HG02973 (cell line): Measurements from ENCODE around the gene TRAF6.
A peak's percentile ranks its signal among the peaks of the same experiment; 100 is the strongest.
"Not testable (repeated sequence)": the region's sequence is repeated elsewhere in the genome, so short reads cannot be mapped to it uniquely, and the experiment has no call there.

Source experiments
- ATAC-seq: cut with Tn5 transposase; IDR thresholded peaks from one replicate; pipeline ENCODE4 v1.9.1; 2021; ENCODE audit warnings: moderate library complexity; ENCODE audit not compliant: unreplicated experiment

TRAF6 gene, protein sequence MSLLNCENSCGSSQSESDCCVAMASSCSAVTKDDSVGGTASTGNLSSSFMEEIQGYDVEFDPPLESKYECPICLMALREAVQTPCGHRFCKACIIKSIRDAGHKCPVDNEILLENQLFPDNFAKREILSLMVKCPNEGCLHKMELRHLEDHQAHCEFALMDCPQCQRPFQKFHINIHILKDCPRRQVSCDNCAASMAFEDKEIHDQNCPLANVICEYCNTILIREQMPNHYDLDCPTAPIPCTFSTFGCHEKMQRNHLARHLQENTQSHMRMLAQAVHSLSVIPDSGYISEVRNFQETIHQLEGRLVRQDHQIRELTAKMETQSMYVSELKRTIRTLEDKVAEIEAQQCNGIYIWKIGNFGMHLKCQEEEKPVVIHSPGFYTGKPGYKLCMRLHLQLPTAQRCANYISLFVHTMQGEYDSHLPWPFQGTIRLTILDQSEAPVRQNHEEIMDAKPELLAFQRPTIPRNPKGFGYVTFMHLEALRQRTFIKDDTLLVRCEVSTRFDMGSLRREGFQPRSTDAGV

GRCh38 chr11:36509694-36510593, at the start of gene TRAF6:
Gene TRAF6 (minus strand): TSS chr11:36510272. CDS start chr11:36501515, 8,757 bp downstream.
- ATAC-seq, result peak; percentile 95

GRCh38 chr11:36558571-36559413, 48.7 kb upstream of the TRAF6 start:
- peak; percentile 97 for ATAC-seq

DNA sequence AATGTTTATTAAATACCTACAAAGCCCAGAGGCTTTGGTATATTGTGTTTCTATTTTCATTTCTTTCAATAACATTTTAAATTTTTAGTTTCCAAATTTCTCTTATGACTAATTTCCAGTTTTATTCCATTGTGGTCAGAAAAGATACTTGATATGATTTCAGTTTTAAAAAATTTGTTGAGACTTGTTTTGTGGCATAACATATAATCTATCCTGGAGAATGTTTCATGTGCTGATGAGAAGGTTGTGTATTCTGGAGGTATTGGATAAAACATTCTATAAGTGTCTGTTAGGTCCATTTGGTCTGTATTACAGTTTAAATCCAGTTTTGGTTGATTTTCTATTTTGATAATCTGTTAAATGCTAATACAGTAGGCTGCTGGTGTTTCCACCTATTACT, 47.9 kb upstream of the TRAF6 start:
- no peak for ATAC-seq

DNA sequence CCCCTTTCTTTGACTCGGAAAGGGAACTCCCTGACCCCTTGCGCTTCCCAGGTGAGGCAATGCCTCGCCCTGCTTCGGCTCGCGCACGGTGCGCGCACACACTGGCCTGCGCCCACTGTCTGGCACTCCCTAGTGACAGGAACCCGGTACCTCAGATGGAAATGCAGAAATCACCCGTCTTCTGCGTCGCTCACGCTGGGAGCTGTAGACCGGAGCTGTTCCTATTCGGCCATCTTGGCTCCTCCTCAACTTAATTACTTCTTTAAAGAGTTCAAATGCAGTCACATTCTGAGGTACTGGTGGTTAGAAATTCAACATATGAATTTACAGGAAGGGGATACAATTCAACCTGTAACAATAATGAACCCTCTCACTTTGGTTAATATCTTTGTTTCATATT, 47.3 kb upstream of the TRAF6 start:
- not testable (repeated sequence) for ATAC-seq

DNA sequence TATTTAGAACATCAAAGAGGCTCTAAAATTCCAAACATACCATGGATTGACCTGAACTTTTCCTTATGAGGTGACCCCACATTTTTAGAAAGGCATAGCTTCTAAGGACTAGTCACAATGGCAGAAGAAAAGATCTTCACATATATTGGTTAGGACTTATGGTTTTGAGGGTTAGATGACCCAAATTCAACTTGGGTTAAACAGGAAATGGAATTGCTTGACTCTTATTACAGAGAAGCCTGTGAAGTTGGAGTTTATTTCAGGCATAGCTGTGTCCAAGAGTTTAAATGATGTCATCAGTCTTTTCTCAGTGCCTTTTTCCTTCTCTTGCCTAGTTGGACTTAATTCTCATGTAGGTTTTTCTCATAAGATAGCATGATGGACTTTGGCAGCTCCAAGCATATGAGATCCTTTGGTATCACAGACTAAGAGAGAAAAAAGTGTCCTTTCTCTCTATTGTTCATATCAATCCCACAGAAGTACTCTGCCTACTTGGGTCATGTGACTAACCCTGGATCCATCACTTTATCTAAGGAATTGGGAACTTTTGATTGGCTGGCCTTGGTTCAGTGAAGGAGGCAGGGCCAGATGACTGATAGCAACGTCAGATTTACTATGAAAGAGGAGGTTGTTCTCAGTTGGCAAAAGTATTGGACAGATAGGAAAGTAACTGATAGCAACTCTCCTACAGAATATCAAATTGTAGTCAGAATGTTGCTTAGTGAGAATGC, 40.5 kb upstream of the TRAF6 start:
- ATAC-seq, result no peak

GRCh38 chr11:36540998-36541397, 30.9 kb upstream of the TRAF6 start:
- ATAC-seq, result peak; percentile 99

DNA sequence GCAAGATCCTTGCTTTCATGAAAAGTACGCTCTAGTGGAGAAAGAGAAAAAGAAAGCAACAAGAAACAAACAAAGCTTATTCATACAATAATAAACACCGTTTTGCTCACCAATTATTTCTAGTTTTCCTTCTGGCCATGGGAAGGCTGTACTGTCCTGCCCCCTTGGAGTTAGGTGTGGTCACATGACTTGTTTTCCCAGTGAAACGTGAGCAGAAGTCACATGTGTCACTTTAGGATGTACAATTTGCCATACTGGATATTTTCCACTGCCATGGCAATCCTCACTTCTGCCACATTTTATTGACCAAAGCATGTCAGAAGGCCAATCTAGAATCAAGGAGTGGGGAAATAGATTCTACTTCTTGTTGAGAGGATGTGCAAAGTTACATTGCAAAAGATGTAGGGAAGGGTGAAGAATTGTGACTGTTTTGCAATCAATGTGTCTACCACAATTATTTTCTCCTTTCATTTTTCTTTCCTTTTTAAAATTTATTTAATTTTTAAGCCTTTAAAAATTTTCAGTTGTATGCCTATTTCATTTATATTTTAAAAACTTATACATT, 24.3 kb upstream of the TRAF6 start:
- no peak for ATAC-seq

GRCh38 chr11:36532941-36533601, 23.0 kb upstream of the TRAF6 start:
- ATAC-seq, result no peak

DNA sequence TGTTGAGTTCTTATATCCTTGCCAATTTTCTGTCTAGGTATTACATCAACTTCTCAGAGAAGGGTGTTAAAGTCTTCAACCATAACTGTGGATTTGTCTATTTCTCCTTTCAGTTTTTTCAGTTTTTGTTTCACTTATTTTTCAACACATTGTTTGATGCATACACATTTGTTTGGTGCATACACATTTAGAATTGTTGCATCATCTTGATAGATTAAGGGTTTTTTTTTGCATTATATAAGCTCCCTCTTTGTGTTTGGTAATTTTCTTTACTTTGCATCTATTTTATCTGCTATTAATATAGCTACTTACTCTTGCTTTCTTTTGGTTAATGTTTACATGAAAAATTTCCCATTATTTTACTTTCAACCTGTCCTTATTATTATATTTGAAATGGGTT, 20.8 kb upstream of the TRAF6 start:
- ATAC-seq, result no peak

DNA sequence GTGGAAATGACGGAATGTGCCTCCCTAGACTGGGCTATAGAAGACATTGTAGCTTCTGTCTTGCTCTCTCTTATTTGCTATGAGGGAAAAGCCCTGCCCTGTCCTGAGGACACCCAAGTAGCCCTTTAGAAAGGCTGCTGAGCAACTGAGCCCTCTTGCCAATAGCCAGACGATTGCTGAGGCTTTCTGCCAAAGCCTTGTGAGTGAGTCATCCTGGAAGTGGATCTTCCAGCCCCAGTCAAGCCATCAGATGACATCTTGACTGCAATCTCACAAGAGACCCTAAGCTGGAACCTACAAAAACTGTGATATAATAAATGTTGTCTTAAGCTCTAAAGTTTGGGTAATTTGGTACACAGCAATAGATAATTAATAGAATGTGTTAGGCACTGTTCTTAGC, 3.9 kb upstream of the TRAF6 start:
- no peak for ATAC-seq

GRCh38 chr11:36512016-36512415, 1.9 kb upstream of the TRAF6 start:
- ATAC-seq, result no peak

DNA sequence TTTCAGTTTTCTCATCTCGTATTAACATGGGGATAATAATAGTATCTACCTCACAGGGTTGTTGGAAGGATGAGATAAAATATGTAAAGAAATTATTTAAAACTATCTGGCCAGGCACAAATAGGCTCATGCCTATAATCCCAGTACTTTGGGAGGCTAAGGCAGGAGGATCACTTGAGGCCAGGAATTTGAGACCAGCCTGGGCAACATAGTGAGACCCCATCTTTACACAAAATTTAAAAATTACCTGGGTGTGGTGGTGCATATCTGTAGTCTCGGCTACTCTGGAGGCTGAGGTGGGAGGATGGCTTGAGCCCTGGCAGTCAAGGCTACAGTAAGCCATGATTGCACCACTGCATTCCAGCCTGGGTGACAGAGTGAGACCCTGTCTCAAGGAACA, 990 bp upstream of the TRAF6 start:
- not testable (repeated sequence) for ATAC-seq

DNA sequence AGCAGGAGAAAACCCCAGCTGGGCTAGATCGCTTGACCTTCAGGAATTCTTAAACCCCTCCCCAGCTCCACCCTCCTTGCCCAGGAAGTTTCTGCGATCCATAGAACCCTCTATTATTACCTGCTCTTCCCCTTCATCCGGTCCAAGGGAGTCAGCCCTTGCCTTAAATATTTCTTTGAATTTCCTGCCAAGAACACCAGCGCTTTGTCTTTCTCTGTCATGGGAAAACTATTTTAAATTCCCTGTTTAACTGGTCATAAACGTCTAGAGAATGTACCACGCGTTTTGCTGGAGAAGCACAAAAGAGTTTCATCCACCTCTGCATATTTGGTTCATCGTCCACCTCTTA, 496 bp upstream of the TRAF6 start:
- ATAC-seq, result no peak

- ATAC-seq, result peak; percentile 24
Measured at GRCh38 chr11:36509201-36509639, 852 bp downstream of the TRAF6 start.

GRCh38 chr11:36508743-36509142, 1.3 kb downstream of the TRAF6 start:
- no peak for ATAC-seq

DNA sequence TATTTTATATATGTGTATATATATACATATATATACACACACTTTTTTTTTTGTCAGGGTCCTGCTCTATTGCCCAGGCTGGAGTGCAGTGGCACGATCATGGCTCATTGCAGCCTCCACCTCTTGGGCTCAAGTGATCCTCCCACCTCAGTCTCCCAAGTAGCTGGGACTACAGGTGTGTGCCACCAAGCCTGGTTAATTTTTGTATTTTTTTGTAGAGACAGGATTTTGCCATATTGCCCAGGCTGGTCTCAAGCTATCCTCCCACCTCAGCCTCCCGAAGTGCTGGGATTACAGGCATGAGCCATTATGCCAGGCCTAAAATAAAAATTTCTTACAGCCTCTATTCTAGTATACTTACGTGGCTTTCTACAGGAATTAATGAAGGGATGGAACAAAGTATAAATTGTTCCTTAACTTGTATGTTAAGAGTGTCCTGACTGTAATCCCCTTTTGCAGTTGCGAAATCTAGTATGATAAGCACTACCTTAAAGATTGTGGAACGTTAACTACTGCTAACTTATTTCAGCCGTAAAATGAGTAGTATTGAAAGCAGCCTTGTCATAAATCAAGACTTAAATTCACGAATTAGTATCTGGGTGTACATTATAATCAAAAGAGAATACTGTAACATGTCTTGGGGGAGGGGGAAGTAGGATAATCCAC, 2.1 kb downstream of the TRAF6 start:
- no peak for ATAC-seq

- no peak for ATAC-seq
Measured at GRCh38 chr11:36501236-36501635, 8.8 kb downstream of the TRAF6 start.

GRCh38 chr11:36500315-36500721, 9.8 kb downstream of the TRAF6 start:
- ATAC-seq, result peak; percentile 72

GRCh38 chr11:36499315-36499714, 10.8 kb downstream of the TRAF6 start:
- no peak for ATAC-seq
